DMS153 treated with DMSO at 0.1 percent for 48 hours (cell line): ENCODE data around the gene PBXIP1.

Source experiments
- DNase-seq: peaks from one replicate; lab custom pipeline; 2025; ENCODE audit not compliant: unreplicated experiment; lab: John Stamatoyannopoulos, UW

PBXIP1 gene, protein sequence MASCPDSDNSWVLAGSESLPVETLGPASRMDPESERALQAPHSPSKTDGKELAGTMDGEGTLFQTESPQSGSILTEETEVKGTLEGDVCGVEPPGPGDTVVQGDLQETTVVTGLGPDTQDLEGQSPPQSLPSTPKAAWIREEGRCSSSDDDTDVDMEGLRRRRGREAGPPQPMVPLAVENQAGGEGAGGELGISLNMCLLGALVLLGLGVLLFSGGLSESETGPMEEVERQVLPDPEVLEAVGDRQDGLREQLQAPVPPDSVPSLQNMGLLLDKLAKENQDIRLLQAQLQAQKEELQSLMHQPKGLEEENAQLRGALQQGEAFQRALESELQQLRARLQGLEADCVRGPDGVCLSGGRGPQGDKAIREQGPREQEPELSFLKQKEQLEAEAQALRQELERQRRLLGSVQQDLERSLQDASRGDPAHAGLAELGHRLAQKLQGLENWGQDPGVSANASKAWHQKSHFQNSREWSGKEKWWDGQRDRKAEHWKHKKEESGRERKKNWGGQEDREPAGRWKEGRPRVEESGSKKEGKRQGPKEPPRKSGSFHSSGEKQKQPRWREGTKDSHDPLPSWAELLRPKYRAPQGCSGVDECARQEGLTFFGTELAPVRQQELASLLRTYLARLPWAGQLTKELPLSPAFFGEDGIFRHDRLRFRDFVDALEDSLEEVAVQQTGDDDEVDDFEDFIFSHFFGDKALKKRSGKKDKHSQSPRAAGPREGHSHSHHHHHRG

DNA sequence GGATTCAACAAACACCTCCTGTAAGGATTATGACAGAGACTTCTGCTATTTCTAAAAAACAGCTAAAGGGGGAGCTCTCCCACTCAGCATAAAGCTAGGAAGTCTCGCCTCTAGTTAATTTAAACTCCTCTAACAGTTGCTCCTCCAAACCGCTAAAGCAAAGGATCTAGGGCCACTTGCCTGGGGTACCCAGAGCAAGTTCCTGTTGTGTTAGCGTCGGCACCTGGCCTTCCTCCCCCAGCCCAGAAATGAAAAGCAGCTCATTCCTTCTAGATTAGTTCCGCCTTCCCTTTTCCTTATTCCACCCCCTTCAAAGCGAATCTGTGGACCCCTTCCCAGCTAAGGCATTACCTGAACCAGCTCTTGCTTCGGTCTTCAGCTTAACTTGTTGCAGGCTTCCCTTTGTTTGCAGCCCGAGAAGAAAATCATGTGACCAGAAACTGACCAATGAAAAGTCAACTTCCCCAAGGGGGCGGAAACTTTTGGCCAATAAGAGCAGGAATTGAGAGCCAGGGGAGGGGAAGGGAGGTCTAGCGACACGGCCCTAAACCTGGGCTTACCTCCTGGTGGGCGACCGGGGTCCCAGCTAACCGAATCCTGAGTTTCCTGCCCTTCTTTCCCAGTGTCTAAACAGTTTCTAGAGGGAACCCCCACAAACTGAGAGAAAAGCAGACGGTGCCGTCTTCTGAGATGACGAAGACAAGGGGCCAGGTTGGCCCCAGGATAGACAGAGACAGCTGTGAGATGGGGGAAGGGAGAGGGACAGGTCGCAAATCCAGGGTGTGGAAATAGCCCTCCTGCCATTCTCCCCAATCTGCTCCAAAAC lies at the start of gene PBXIP1:
PBXIP1 (minus strand) TSS at position 382 of the 826 bp plus-strand sequence. CDS start 2,378 bp downstream, outside the sequence.
- DNase-seq: peak; percentile 99

DNA sequence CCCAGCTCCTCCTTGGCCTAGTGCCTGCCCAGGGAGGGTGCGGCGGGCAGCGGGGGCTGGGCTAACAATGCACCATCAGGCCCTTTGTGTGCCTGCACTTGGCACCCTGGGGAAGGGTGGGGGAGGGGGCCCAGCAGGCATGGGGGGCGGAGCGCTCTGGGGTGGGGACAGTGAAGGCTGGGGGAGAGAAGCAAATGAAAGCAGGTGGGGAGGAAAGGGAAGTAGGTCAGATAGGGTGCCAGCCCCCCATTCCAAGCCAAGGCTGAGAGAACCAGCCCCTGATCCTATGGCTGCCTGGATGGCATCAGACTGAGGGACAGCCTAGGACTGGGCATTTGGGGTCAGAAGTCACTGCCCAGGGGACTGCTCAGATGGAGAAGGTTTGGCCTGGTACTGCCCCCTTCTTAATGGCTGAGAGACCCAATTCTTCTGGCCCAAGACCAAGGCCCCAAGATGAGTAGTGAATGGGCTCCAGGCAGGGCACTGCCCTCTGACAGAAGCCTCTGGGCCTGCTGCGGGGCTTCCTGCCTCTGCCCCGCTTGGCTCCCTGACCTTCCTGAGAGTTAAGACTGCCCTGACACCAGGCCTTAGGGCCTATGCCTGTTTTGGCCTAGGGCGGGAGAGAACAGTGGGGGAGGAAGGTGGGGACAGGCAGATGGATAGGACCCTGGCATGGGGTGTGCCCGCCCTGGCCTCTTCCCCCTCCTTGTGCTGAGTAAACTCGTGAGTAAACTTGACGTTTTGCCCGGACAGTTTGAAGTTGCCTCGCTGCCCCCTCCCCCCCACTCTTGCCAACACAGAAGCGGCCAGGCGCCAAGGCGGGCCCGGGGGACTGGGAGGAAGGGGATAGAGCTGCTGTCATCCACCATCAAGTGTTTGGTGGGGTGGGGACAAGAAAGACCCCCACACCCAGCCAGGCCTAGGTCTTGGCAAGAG lies 49.4 kb upstream of the PBXIP1 start:
- no peak for DNase-seq

DNA sequence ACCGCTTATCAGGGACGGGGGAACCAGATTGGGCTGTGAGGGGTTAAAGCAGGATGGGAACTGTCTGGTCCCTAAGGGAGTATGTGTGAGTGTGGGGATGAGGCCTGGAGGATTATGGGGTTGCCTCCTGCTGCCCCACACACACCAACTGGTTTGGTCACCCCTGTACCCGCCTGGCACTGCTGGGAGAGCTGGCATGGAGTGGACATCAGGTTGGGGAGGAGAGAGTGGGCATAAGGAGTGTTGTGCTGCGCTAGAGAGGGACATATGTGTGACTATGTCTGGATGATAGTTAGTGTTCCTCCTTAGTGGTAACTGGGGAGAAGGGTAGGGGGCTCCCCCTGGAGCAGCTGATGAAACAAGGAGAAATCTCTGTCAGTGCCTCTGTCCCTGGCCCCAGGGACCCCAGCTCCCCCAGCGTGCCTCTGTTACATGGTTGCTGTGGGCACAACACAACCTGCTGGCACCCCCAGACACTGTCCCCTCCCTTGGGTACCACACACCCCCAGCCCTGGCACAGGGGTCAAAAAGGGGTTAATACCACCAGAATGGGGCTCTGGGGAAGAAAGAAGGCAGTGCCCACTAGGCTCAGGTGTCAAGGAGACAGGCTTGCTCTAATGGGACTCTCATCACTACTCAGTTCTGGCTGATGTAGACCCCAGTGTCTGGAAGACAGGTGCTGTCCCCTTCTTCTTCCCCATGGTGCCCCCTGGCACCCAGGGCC lies 48.6 kb upstream of the PBXIP1 start:
- DNase-seq: no peak

DNA sequence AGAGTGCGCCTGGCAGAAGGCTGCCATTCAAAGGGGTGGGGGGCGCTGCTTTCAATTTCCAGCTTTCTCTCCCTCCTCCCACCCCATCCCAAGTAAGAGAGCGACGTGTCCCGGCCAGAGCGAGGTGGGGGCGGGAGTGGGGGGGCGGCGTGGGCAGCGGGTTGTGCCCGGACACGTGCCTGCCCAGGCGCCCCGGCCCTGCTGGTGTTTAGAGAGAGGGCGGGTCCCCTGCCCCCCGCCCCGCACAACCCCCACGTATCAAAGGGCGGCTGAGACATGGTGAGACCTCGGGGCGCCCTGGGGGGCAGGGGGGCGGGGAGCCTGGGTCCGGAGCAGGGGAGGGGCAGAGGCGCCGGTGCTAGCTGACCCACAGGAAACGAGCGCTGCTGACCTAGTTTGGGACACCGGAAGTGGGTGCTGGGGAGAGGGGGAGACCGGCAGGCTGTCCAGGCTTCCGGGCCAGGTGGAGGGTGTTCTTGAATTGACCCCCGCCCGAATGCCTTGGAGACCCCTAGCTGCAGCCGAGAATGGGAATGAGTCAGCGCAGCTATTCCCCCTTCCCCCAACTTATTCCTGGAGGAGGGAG lies 48.0 kb upstream of the PBXIP1 start:
- DNase-seq: no peak

DNA sequence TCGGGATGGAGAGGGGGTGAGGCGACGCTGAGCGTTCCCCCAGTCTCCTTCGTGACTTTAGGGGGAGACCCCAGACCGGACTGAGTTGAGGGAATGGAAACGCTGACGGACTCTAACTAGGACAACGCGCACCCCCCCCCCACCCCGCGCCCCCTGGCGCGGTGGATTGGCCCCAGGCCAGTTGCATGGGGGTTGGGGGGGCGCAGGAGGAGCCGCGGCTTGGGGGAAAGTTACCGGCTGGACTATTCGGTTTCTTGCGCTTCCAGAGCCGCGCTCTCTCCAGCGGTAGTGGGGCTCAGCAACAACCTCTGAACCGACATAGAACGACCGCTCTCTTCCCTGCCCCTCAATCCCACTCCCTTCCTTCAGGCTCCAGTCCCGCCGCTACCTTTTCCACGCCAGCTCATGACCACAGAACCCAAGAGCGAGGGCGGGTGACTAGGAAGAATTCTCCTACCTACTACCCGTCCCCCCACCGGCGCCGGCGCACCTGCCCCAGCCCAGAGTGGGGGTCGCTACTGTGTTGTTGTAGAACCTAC lies 47.4 kb upstream of the PBXIP1 start:
- no peak for DNase-seq

DNA sequence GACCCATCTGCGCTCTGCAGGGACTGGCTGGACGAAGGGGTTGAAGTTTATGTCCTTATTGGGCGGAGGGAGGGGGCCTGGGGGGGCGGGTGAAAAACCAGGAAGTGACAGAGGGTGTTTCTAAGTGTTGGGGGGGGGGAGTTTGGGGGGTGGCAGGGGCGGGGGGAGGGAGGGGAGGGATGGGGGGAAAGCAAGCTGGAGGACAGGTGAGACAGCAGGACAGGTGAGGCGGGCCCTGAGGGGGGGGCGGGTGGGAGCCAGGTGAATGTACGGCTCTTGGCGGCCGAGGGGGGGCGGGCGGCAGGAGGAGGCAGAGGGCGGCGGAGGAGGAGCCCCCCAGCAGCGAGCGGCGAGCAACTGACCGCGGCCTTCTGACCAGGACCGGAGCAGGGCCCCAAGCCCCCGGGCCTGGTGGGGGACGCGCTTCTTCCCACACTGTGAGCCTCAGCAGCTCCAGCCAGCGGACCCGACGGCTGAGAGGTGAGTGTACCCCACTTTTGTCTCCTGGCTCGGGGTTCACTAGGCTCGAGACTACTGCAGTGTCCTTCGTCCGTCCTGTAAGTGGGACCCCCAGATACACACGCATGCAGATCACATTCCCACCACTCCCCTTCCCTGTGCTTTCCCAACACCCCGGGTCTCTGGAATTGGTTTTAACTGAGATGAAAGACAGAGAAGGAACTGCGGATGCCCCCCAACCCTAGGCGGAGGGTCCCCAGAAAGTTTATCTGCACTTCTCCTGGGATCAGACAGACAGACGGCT lies 46.7 kb upstream of the PBXIP1 start, which contains the start of gene ZBTB7B:
ZBTB7B (plus strand) TSS at position 339 of the 763 bp plus-strand sequence. CDS start 11,859 bp downstream, outside the sequence.
- no peak for DNase-seq

DNA sequence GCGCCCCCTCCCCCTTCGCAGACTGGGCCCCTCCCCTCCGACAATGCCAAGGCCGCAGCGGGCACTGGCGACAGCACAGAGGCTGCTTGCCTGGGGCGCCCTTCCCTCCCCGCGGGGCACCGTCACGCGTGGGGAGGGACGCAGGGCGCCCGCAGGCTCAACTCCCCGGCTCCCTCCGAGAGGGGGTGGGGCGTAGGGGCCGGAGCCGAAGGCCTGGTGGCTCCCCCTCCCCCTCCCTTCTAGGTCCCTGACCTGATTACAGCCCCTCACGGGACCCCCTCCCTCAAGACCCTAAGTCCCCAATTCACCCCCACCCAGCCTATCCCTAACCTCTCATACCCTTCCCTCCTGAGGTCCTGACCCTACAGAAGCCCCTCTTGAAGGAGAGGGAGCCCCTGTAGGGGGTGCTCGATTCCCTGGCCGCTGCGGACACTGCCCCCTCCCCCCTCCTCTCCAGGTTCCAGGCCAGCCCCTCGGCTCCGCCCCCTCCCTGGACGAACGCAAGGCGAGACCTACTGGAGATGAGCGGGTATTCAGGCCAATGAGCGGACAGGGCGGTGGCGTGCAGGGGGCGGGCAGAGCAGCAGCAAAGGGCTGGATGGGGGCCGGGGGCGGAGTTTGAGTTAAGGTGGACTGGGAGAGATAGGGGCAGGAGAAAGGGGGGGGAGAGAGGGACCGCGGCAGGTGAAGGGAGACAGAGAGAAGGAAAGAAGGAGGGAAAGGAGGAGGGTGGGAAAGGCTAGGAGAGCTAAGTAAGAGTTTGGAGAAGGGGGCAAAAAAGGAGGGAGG lies 46.0 kb upstream of the PBXIP1 start:
- peak; percentile 100 for DNase-seq

DNA sequence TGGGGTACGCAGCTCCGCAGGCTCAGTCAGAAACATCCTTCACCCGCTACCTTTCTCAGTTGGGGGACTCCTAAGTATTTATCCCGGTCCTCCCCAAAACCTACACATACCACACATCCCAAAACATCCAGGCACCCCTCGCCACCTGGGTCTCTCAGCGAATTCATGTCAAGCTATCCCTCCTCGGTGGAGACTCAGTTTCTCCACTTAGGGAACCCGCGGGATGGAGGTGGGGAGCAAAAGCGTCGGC lies 45.5 kb upstream of the PBXIP1 start:
- no peak for DNase-seq

DNA sequence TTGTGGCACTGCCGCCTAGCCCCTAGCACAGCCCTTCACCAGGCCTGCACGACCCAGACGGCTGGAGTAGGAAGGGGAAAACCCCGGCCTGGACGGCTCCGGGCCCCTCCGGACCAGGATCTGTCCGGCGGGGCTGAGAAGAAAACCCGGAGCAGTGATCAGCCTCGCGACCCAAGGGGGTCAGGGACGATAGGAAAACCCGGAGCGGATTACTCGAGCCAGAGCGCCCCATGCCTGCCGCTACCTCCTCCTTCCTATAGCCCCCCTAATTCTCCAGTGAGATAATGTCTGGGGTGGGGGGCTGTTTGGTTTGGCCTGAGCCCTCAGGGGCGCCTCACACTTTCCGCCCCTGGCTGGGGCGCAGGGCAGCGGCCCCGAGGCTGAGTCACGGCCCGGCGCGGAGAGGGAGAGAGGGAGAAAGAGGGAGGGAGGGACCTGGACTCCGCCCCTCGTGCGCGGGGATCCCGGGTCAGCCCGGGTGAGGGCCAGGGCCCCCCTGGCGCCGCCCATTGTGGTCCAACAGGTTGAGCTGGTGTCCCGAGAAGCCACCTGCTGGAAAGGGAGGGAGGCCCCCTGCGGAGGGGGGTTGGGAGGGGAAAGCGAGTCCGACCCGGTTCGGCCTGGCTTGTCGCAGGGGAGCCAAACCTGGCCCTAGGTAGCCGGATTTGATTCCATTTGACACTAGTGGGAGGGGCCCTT lies 45.0 kb upstream of the PBXIP1 start:
- peak; percentile 97 for DNase-seq

DNA sequence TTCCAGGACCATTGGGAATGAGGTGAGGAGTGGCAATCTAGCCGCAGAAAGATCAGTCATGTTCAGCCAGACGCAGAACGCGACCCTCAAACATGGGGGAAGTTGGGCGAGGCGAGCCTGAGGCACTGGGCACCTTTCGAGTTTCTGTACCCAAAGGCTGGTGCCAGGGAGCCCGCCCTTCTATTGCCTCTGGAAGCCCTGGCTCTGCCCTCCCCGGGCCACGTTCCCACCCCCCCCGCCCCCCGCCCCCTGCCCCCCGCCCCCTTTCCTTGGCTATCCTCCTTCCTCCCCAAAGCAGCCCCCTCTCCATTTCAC lies 44.5 kb upstream of the PBXIP1 start:
- DNase-seq: peak; percentile 79

DNA sequence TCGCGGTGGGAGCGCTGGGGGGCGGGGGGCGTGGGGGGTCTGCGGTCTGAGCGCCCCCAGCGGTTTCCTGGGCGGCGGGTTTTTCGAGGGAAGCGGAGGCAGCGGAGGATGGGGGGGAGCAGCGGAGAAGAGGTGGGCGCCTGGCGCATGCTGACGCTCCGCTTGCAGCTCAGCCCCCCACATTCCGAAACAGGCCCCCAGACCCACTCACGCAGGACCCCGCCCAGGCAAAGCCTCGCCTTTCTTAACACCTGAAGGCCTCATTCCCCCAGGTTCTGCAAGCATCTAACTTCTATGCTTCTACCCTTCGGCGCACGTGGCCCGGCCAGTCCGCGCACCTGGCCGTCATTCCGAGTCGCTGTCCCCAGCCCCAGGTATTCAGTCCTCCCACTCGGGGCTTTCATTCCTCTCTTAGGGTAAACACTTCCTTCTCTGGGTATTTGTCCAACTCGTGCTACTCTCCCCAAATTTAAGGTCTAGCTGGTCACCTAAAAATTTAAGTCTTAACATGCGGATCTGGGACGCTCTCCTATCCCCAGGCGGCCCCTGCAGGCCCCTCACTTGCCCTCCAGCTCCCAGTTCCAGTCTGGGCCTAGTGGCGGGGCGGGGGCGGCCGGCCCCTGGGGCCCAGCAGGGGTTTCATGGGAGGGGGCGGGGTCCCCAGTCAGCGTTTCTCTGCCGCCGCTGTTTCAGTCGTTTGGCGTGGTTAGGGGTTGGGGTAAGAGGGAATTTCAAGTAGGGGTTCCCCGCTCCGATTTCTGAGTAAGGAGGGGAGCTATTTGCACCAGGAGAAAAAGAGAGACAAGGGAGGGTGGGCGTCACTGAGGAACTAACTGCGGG lies 43.9 kb upstream of the PBXIP1 start:
- DNase-seq: peak; percentile 79

DNA sequence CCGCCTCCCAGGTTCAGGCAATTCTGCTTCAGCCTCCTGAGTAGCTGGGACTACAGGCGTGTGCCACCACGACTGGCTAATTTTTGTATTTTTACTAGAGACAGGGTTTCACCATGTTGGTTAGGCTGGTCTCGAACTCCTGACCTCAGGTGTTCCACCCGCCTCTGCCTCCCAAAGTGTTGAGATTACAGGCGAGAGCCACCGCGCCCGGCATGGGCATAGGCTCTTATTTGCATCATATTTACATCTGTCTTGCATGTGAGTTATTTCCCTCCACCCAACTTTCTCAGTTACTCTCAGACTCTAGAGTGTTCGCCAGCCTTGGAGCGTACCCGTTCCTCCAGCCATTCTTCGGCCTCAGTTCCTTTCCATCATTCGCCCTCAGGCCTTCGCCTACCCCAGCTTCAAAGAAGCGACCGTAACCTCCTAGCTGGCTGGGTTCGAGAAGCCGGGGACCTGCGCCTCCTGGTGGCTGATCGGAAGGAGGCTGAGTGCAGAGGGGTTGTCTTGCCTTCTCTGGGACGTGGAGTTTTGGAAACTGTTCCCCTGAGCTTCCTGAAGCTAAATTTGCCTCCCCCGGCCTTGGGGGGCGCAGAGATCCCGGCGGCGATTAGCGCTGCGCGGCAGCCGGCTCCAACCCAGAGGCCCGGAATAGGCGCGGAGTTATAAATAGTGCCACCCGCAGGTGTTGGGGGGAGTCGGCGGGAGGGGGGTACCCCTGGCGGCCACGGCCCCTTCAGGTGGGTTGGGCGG lies 43.1 kb upstream of the PBXIP1 start:
- peak; percentile 71 for DNase-seq

DNA sequence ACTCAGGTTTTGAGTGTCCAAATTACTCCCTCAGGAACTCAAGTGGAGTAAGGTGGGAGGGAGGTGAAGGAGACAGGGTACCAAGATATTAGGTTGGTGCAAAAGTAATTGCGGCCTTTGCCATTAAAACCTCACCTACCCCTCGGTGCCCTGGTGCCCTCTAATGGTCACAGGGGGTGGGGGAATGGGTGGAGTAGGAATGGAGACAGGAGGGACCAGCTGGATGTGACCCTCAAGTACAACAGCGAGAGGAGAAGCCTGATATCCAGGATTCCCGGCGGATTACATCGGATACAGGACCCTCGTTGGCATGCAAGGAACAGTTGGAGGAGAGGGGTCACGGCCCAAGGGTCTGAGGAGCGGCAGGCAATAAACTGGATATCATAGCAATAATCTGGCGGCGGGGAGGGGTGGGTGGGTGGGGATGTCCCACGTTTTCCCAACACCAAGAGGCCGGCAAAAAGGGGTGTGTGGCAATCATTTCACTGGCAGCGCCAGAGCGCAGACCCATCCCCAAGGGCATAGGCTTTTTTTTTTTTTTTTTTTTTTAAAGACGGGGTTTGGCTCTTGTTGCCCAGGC lies 42.4 kb upstream of the PBXIP1 start:
- no peak for DNase-seq

DNA sequence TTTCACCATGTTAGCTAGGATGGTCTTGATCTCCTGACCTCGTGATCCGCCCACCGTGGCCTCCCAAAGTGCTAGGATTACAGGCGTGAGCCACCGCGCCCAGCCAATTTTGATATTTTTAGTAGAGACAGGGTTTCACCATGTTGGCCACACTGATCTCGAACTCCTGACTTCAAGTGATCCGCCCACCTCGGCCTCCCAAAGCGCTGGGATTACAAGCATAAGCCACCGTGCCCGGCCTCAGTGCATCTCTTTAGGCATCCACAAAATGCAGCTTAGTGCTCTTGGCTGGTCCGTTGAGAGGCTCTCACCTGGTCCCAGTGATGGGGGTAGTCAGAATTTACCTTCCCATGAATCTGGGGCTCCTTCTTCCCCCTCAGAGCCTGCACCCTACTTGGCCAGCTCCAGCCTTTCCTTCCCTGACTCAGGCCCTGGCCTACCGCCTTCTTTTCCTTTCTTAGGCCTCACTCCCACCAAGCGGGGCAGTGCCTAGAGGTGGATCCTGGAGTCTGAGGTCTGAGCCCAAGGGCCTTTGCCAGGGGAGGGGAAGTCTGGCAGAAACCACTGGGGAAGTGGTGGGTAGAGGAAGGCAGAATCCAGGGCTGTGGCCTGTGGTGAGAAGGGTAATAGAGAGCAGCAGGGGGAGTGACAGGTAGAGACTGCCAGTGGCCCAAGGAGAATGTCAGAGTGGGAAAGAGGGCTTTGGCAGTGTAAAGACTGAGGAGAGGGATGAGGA lies 41.2 kb upstream of the PBXIP1 start:
- DNase-seq: no peak
